IMR-90 (cell line): ENCODE results near the gene SCTR.

ENCODE experiments used
- MXI1 ChIP-seq: IDR thresholded peaks from 2 replicates; pipeline ENCODE4 v1.6.1; 2012; ENCODE audit warnings: low read depth, mild to moderate bottlenecking, low read length, moderate library complexity, borderline replicate concordance
- POLR2A ChIP-seq: IDR thresholded peaks from 2 replicates; pipeline ENCODE4 v1.6.1; 2012; ENCODE audit warnings: mild to moderate bottlenecking, low read depth, low read length
- TF ChIP-seq, protein P1 (sequence below): conservative IDR thresholded peaks from 2 replicates; pipeline ENCODE4 v1.5.1; 2012; ENCODE audit warnings: mild to moderate bottlenecking, low read depth, low read length, improper control_type of control experiment

DNA sequence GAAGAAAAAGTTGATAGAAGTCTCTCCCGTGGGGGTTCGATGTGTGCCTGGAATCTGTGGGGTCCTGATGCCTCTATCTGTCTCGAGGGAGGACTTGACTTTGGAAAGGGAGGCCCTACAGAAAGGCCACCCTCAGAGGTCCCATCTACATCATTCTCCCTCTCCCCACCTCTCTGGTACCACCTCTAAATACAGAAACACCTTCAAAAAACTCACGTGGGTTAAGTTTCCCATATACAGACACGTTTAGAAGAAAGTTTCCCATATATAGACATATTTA, 97.9 kb downstream of the SCTR start:
- TF ChIP-seq POLR2A (no peak), MXI1 (no peak)
- TF ChIP-seq, protein P1, sequence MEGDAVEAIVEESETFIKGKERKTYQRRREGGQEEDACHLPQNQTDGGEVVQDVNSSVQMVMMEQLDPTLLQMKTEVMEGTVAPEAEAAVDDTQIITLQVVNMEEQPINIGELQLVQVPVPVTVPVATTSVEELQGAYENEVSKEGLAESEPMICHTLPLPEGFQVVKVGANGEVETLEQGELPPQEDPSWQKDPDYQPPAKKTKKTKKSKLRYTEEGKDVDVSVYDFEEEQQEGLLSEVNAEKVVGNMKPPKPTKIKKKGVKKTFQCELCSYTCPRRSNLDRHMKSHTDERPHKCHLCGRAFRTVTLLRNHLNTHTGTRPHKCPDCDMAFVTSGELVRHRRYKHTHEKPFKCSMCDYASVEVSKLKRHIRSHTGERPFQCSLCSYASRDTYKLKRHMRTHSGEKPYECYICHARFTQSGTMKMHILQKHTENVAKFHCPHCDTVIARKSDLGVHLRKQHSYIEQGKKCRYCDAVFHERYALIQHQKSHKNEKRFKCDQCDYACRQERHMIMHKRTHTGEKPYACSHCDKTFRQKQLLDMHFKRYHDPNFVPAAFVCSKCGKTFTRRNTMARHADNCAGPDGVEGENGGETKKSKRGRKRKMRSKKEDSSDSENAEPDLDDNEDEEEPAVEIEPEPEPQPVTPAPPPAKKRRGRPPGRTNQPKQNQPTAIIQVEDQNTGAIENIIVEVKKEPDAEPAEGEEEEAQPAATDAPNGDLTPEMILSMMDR: no peak
